GM23338 (cell line): ENCODE data around the gene DDAH2.

Experiments
- EZH2 ChIP-seq: fragments of 200-600 bp; sonication (generic); IDR thresholded peaks from one replicate; pipeline ENCODE4 v1.8.0; 2017; ENCODE audit warnings: antibody characterized with exemption, mild to moderate bottlenecking, low read depth; ENCODE audit not compliant: unreplicated experiment
- NANOG ChIP-seq: IDR thresholded peaks from 2 replicates; pipeline ENCODE4 v1.6.1; 2016; ENCODE audit warnings: antibody characterized with exemption, borderline replicate concordance
- REST ChIP-seq: IDR thresholded peaks from one replicate; pipeline ENCODE4 v1.6.1; 2018; ENCODE audit warnings: antibody characterized with exemption; ENCODE audit not compliant: unreplicated experiment

- no peak for TF ChIP-seq EZH2
- TF ChIP-seq REST = no peak
- no peak for TF ChIP-seq NANOG
These were observed 48.6 kb upstream of the DDAH2 start for GRCh38 chr6:31777667-31778050.
